ELR (cell line): ENCODE data around the gene SLC6A11.
A peak's percentile ranks its signal among the peaks of the same experiment; 100 is the strongest.

Experiments used
- DNase-seq: peaks from one replicate; pipeline ENCODE4 v3.0.0-alpha.2; 2015; ENCODE audit warnings: low read depth

Gene SLC6A11

DNA sequence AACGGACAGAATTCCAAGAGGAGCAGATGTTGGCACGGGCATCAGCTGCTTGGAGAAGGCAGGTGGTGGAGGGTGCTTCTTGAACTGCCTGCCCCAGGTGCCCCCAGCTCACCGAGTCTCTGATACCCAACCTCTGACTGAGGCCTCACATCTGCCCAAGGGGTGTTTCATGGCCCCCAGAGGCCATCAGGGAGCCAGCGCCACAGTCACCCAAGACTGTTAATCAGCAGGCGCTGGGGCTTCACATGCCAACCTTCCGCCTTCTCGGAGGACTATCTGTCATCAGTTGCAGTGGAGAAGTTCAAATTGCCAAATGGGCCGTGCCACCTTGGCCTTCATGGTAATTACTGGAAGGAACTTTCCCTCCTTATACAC lies 114.6 kb downstream of the SLC6A11 start:
- no peak for DNase-seq

DNA sequence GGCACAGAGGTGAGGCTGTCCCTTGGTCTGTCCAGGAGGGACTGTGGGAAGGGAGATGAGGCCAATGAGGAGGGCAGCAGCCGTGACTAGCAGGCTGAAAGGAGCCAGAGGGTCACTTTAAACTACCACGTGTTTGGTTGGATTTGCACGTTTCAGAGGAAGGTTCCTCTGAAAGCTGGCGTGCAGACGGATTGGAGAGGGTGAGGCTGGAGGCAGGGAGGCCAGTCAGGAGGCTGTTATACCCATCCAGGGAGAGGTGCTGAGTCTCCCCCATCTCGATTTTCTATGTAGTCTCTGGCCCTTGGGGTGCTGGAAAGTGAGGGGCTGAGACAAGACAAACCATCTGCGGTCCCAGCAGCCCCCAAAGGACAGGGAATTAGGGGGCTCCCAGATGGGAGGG lies 116.6 kb downstream of the SLC6A11 start:
- DNase-seq = no peak

DNA sequence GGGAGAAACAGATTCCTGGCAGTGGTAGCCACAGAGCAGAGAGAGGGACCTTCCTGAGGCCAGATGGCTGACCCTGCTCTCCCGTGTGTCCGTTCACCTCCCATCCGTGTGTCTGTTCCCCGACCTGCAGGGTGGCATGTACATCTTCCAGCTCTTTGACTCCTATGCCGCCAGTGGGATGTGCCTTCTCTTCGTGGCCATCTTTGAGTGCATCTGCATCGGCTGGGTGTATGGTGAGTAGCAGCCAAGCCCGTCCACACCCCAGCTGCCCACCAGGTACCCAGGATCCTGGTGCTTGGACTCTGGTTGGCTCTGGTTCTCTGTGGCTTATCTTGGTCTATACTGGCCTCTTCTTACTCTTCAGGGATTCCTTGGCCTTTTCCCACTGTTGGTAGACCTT lies 117.0 kb downstream of the SLC6A11 start:
- no peak for DNase-seq

DNA sequence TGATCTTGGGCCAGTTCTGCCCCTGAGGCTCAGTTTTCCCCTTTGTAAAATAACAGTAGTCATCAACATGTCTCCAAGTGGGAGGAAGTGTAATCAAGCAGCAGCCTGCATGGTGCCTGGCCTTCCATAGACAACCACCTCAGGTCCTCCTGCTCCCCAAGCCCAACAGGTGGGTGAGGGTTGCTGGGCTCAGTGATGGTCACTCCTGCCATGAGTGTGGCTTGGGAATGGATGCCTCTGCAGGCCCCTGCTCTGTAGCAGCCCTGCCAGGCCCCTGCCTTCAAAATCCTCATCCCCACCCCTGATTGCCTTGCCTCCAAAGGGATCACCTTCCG lies 117.4 kb downstream of the SLC6A11 start:
- no peak for DNase-seq

DNA sequence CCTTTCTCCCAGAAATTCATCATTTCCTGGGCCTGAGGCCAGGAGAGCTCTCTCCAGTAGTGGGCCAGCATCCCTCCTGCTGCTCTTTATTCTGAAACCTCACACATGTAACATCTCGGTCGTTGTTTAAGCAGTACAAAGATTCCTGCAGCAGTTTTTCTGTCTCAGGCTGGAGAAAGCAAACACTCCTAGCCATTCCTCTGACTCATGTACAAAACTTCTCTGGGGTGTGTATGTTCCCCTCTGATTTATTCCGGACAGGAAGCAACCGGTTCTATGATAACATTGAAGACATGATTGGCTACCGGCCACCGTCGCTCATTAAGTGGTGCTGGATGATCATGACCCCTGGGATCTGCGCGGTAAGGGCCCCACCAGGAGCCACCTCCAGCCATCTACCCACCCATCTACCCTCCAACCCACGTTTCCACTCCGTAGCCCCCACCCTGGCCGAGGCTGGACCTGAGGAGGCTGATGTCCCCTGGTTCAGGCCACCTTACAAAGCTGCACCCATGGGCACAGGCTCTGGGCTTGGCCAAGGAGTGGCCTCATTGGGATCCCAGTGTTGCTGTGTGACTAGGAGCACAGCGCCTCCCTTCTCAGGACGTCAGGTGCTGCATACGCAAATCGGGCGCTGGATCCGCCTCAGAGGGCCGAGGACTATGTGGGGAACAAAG lies 117.9 kb downstream of the SLC6A11 start:
- peak; percentile 42 for DNase-seq

DNA sequence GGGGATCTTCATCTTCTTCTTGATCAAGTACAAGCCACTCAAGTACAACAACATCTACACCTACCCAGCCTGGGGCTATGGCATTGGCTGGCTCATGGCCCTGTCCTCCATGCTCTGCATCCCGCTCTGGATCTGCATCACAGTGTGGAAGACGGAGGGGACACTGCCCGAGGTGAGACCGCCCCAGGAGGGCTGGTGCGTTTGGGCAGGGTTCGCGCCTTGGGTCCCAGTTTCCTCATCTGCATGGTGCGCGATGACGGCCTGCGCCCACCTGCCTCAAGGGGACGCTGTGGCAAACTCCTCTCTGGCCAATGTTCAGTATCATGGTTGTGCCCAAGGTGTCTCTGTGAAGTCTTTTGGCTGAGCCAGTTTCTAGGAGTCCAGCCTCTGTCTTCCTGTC lies 119.0 kb downstream of the SLC6A11 start:
- no peak for DNase-seq

DNA sequence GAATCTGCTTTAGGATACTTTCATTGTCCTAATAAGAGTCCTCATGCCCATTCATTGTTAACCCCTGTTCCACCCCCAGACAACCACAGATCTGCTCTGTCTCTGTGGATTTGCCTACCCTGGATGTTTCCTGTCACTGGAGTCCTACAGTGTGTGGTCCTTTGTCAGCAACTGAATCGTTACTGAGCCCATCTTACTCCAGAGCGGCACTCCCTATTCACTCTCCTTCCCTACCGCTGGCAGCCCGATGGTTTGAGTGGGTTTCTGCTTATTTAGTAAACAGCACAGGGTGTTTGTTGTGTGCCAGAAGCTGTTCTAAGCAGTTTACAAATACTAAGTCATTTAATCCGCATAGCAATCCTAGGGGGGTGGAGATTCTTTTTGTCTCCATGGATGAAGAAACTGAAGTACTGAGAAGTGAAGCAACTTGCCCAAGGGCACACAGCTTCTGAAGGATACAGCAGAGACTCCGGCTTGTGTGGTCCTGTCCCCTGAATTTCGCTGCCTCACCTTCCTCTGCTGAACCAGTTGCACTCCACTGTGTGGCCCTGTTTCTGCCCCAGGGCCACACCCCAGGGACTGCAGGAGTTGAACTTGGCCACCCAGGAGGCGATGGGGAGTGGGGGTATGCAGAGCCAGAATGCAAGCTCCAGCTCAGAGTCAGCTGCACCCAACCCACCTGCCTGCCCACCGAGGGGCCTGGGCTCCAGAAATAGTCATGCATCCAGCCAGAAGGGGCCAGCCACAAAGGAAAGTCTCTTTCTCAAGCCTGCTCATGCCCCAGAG lies 120.0 kb downstream of the SLC6A11 start:
- DNase-seq = no peak

DNA sequence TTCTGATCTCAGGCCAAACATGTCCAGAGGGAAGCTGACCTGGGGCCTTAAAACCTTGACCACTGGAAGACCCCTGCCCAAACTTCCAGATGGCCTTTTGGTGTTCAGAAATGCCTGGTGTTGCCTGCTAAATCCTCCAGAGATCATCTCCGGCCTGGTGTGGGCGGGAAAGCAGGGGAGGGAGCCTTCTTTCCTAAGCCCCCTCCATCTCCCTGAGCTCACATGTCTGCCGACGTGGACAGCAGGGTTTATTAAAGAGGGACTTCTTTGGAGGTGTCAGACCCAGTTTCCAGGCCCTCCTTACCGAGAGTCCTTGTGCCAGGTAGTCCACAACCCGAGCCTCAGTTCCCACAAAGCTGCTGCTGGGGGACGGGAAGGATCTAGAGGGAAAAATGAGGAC lies 120.7 kb downstream of the SLC6A11 start:
- DNase-seq = no peak

DNA sequence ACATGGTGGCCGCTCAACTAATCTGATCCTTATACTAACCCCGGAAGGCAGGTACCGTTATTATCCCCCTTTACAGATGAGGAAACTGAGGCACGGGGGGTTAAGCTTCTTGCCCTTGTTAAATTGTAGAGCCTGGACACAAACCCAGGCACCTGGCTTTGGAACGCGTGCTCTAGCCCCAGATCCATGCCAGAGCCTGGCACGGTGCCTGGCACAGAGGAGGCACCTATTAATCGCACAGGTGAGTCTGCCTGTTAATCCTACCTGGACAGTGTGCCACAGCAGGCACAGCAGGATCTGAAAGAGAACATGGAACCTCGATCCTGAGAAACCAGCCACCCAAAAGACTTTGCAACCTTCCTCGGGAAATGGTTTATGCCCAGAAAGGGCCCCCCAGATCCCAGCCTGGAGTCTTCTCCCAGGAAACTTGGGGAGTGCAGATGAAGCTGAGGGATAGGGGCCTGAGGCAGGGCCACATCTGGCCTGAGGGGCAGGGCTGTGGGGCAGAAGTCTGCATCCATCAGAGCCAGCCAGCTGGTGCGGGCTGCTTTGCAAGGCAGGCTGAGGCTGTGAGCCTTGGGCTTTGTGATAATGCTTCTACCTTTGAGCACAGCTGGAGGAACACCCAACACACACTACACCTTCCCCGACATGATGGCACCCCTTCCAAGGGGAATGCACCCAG lies 121.3 kb downstream of the SLC6A11 start:
- DNase-seq = no peak

DNA sequence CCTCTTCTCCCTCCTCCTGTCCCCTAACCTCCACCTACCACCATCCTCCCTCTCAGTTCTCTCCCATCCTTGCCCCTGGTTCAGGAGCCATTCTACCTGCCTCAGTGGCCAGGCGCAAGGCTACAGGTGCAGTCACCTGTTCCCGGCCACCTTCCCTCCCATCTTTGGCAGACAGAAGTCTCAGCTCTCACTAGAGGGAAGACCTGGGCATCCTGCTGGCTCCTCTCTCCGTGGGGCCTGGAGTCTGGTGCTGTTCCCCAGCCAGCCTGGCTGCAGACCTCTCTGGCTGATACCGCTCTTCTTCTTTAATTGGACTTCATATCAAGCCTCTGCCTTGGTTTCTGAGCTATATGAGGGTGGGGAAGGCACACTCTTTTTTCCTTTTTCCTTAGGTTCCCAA lies 123.5 kb downstream of the SLC6A11 start:
- DNase-seq = no peak

DNA sequence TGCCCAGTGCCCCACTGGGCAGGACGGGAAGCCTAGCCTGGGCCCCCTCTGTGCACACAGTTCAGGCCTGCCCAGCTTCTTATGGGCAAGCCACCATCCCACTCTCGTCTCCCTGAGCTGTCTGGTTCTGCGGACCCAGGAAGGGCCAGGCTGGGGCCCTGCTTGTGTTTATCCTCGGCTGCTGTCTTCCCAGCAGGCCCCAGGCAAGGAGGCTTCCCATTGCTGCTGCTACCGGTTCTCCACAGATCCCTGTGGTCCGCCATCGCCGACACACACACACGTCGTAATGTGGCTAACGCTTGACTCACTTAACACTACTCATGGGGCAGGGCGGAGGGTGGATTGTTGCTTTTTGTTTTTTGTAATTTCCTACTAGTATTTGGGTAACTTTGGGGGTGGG lies 124.1 kb downstream of the SLC6A11 start:
- no peak for DNase-seq

DNA sequence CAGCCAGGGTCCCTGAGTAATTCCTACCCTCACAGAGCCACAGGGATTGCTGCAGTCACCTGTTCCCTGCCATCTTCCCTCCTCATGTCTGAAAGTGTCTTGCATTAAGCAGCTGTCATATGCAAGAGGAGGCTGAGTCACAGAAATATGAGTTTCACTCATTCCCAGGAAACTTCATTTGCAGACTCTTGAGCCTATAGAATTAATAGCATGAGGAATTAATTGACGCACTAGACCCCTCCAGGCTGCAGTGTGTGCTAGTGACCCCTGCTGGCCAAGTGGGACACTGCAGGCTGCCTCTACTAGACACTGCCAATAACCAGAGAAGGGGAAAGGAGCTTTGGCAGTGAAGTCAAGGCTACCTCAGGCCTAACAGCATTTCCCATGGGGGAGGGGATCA lies 125.9 kb downstream of the SLC6A11 start:
- DNase-seq = peak; percentile 5

DNA sequence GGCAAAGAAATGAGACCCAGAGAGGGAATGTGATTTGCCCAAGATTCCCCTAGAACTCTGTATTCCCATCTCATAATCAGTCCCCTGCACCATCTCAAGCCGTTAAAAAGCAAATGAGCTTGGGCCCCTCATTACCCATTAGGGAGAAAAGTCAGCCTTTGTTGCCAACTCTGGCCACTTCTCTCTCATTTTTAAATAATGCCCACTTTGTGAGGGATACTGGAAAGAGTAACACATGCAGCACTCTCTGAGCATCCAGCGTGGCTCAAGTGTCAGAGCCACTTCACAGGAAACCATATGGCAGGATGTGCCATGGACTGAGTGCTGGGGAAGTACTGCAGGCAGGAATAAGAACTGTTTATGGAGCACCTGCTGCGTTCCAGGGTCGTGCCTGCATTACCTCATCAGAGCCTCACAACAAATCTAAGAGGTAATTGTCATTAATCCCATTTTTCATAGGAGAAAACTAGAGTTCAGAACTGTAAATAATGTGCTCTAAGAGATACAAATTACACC lies 126.7 kb downstream of the SLC6A11 start:
- no peak for DNase-seq

DNA sequence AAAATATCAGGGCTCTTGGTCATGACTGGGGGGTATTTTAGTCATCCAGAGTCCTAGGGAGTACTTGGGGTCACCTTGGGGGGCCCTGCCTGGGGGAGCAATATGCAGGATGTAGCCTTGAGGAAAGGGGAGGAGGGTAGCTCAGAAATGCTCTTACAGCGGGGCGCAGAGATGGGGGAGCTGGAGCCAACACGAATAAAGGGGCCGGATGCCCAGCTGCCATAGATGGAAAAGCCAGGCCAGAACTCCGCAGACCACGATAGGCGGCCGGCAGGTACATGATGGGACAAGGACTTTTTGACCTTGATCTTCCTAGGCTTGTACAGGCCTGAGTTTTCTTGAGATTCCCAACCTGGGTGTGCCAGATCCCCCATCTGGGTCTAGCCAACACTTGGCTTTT lies 128.8 kb downstream of the SLC6A11 start:
- no peak for DNase-seq

DNA sequence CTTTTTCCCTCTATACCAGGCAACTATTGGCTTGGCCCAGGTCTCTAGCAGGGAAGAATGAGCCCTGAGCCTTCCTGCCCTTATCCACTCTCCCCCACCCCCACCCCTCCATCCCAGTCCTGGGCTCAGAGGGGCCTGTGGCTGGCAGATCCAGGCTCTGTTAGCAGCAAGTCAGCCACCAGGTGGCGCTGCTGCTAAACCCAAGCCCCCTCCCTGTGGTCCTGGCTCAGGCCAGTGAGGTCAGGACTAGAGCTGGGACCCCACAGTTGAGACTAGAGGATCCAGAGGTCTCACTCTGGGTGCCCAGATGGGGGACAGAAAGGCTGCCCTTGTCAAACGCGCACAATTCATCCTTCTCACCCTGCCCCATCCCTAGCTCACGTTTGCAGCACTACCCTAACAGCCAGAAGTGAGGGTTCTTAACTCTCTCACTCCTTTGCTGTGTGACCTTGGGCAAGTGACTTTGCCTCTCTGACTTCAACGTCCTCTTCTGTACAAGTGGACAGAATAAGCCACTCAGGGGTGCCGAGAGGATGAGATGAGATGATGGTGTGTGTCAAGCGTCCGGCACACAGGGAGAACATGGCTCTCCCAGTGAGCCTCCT lies 129.8 kb downstream of the SLC6A11 start:
- peak; percentile 57 for DNase-seq

DNA sequence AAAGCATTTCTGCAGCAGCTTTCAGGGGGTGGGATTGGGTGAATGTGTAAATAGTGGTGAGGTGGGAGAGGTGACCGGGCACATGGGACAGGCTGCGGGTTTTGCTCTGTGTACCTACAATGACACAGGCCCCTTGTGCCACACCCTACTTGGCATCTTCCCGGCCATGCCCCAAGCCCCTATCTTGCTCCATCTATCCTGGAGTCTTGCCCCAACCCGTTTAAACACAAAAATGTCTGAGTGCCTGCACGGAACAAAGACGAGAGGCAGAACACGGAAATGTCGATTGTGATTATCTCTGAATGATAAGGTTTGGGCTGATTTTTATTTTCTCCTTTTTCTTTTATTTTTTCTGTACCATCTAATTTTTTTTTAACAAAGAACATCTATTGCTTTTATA lies 130.5 kb downstream of the SLC6A11 start:
- DNase-seq = no peak

DNA sequence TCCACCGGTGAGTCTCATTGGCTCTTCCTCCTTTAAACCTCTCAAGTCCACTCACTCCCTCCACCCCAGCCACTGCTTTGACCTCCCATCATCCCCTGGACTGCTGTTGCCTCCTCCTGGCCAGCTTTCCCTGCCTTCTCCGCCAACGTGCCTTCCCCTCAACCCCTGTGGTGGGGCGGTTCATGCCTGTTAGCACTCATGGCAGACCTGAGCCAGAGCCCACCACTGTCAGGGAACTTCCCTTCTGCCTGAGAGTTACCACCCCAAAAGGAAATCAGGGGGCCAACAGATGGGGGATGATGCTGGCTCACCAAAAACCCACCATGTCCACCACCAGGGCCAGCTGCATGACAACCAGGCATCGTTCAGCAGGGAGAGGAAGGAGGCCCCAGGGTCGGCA lies 132.3 kb downstream of the SLC6A11 start:
- no peak for DNase-seq

DNA sequence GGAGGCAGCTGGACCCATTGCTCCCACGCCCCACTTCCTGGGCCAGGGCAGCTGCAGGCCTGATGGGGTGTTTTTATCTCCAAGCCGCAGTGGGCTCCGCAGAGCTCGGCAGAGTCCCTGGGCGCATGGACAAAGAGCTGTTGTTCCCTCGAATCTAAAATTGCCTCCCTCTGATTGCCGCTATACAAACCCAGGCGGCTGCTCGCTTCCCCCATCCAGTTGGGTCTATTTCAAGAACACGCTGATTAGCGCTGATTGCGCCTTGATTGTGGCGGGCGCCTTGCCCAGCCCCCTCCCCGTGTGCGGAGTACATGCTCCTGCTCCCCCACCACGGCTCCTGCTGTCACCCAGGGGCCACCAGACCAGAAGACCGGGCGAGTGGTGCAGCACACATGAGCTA lies 133.2 kb downstream of the SLC6A11 start:
- DNase-seq = no peak

DNA sequence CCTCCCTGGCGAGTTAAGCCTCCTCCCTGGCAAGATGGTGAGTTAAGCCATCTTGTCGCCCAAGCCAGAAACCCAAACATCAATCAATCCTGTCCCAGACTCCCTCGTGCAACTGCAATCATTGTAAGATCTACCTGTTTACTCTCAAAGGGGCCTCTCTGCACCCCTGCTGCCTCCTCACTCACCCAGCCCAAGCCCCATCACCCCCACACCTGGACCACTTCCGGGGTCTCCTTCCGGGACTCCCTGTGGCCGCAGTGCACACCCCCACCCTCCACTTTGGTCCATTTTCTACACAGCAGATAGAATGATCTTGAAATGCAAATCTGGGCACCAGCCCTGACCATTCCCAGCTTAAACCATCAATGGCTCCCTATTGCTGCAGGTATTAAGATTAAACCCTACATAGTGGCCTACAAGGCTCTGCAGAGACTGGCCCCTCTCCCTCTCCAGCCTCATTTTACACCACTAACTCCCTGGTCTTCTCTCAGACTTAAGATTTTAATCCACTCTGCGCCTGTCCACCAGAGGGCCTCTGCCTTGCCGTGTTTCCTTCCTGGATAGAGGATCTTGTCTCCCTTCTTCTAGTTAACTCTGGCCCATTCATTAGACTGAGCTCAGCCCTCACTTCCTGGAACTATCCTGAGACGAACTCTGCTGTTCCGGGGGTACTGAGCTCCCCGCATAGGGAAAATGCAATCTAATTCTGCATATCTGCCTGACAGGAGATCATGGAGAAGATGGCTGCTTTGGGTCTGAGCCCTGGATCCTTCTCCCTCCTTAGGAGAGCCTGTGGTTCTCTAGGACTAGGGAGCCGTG lies 134.7 kb downstream of the SLC6A11 start:
- DNase-seq = peak; percentile 56

DNA sequence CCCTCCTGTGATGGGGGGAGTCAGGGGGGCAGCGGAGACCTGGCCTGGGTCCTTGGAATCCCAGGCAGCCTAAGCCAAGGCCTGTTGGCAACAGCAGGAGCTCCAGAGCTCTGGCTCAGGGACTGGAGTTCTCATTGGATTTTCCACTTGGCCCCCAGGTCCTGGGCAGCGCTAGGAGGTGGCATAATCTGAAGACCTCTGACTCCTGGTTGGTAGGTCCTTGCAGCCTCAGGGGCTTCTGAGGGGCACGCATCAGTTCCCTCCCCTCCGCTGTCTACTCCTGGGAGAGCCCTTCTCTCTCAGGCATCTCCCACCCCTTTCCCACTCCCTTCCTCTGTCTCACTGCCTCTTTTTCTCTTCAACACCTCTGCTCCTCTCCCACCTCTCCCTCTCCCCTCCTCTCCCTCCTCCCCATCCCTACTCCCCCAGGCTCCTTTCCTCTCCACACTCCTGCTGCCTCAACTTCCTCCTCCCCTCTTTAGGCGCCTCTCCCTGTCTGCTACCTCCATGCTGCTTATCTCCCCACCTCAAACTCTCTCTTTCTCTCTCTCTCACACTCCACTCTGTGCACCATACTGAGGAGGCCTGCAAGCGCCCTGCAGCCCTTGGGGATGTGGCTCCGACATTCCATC lies 135.4 kb downstream of the SLC6A11 start:
- DNase-seq = no peak

DNA sequence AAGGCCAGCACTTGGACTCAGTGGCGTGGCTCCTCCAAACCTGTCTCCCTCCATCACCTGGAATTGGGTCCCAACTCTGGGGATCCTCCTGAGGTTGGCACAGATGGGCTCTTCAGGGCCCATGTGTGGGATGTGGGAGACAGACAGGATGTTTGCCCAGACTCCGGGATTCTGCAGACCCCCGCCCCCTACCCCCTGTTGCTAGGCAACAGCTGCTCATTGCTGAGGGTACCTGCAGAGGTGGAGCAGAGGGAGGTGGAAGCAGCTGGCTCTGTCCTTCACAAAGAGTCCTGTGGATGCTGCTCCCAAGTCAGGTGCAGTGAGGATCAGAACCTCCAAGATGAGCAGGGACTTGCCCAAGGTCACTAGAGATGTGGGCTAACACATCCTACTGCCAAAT lies 136.5 kb downstream of the SLC6A11 start:
- no peak for DNase-seq
